H9 (cell line): Measurements from ENCODE around the gene SRPK2. TPM values are rescaled to one million over a fixed set of nuclear protein-coding genes. Genes with fewer than 3 reads are reported as not detected.

Source experiments
- DNase-seq: peaks from one replicate; pipeline ENCODE4 v3.0.0-alpha.2; 2017
- H2AFZ ChIP-seq: one replicate; pipeline ENCODE4 v1.6.1; 2013; ENCODE audit warnings: mild to moderate bottlenecking, low read length, control low read depth, moderate library complexity
- H2AK5ac ChIP-seq: 2 replicates; pipeline ENCODE4 v1.6.1; 2013; ENCODE audit warnings: low read length, control low read depth, mixed read lengths; ENCODE audit not compliant: insufficient read length
- H2BK120ac ChIP-seq: one replicate; pipeline ENCODE4 v1.6.1; 2013; ENCODE audit warnings: low read depth, mild to moderate bottlenecking, low read length, control low read depth, inconsistent platforms; ENCODE audit not compliant: poor library complexity, severe bottlenecking
- H2BK12ac ChIP-seq: 2 replicates; pipeline ENCODE4 v1.6.1; 2013; ENCODE audit warnings: low read length, control low read depth, mixed read lengths, low read depth; ENCODE audit not compliant: insufficient read length
- H2BK15ac ChIP-seq: 2 replicates; pipeline ENCODE4 v1.6.1; 2013; ENCODE audit warnings: low read depth, low read length, control low read depth
- H2BK20ac ChIP-seq: one replicate; pipeline ENCODE4 v1.6.1; 2013; ENCODE audit warnings: low read depth, mild to moderate bottlenecking, low read length, control low read depth, inconsistent platforms; ENCODE audit not compliant: poor library complexity, severe bottlenecking
- H2BK5ac ChIP-seq: 2 replicates; pipeline ENCODE4 v1.6.1; 2013; ENCODE audit warnings: low read length, control low read depth, mixed read lengths; ENCODE audit not compliant: insufficient read length
- H3K14ac ChIP-seq: 2 replicates; pipeline ENCODE4 v1.6.1; 2013; ENCODE audit warnings: low read length, control low read depth; ENCODE audit not compliant: insufficient read depth
- H3K18ac ChIP-seq: 2 replicates; pipeline ENCODE4 v1.6.1; 2013; ENCODE audit warnings: low read depth, mild to moderate bottlenecking, mixed read lengths, low read length, control low read depth; ENCODE audit not compliant: insufficient read length
- H3K23ac ChIP-seq: 2 replicates; pipeline ENCODE4 v1.6.1; 2013; ENCODE audit warnings: low read length, control low read depth, mixed read lengths, low read depth; ENCODE audit not compliant: insufficient read length
- H3K23me2 ChIP-seq: 2 replicates; pipeline ENCODE4 v1.6.1; 2013; ENCODE audit warnings: low read depth, mild to moderate bottlenecking, mixed read lengths, low read length, control low read depth; ENCODE audit not compliant: insufficient read length, poor library complexity, severe bottlenecking
- H3K27ac ChIP-seq: 2 replicates; pipeline ENCODE4 v1.5.1; 2013; ENCODE audit warnings: low read length, control low read depth, mixed read lengths, low read depth; ENCODE audit not compliant: insufficient read length
- H3K27me3 ChIP-seq: 2 replicates; pipeline ENCODE4 v1.6.1; 2013; ENCODE audit warnings: low read length, control low read depth, inconsistent platforms; ENCODE audit not compliant: insufficient read depth
- H3K4ac ChIP-seq: 2 replicates; pipeline ENCODE4 v1.6.1; 2013; ENCODE audit warnings: low read depth, mild to moderate bottlenecking, control low read depth, inconsistent platforms, low read length, moderate library complexity
- H3K4me1 ChIP-seq: 2 replicates; pipeline ENCODE4 v1.6.1; 2013; ENCODE audit warnings: low read length, control low read depth, inconsistent platforms; ENCODE audit not compliant: insufficient read depth
- H3K4me2 ChIP-seq: 2 replicates; pipeline ENCODE4 v1.6.1; 2013; ENCODE audit warnings: low read length, control low read depth, mixed read lengths; ENCODE audit not compliant: insufficient read length, insufficient read depth
- H3K56ac ChIP-seq: 2 replicates; pipeline ENCODE4 v1.6.1; 2013; ENCODE audit warnings: low read depth, mild to moderate bottlenecking, mixed read lengths, low read length, control low read depth; ENCODE audit not compliant: insufficient read length
- H3K79me1 ChIP-seq: 2 replicates; pipeline ENCODE4 v1.6.1; 2013; ENCODE audit warnings: low read depth, mild to moderate bottlenecking, moderate library complexity, low read length, control low read depth, inconsistent platforms; ENCODE audit not compliant: insufficient read depth, poor library complexity, severe bottlenecking
- H3K79me2 ChIP-seq: 2 replicates; pipeline ENCODE4 v1.6.1; 2013; ENCODE audit warnings: low read length, control low read depth, inconsistent platforms; ENCODE audit not compliant: insufficient read depth
- H3K9ac ChIP-seq: 2 replicates; pipeline ENCODE4 v1.6.1; 2013; ENCODE audit warnings: low read length, control low read depth, mixed read lengths; ENCODE audit not compliant: insufficient read length; ENCODE audit errors: extremely low read depth
- H3K9me3 ChIP-seq: one replicate; pipeline ENCODE4 v1.6.1; 2013; ENCODE audit warnings: low read depth, low read length, inconsistent platforms; ENCODE audit not compliant: control insufficient read depth
- H3T11ph ChIP-seq: one replicate; pipeline ENCODE4 v1.6.1; 2013; ENCODE audit warnings: mild to moderate bottlenecking, low read length, control low read depth, inconsistent platforms
- H4K20me1 ChIP-seq: one replicate; pipeline ENCODE4 v1.6.1; 2013; ENCODE audit not compliant: control insufficient read depth, insufficient read length, insufficient read depth
- H4K5ac ChIP-seq: 2 replicates; pipeline ENCODE4 v1.6.1; 2013; ENCODE audit warnings: low read depth, mild to moderate bottlenecking, mixed read lengths, low read length, control low read depth; ENCODE audit not compliant: insufficient read length
- H4K8ac ChIP-seq: replicated peaks from 2 replicates; pipeline ENCODE4 v1.6.1; 2013; ENCODE audit warnings: low read length, control low read depth, mixed read lengths, low read depth; ENCODE audit not compliant: insufficient read length
- H4K91ac ChIP-seq: 2 replicates; pipeline ENCODE4 v1.6.1; 2013; ENCODE audit warnings: low read depth, mild to moderate bottlenecking, moderate library complexity, mixed read lengths, low read length, control low read depth; ENCODE audit not compliant: insufficient read length
- H3K27ac Mint-ChIP-seq, 3 experiments: 2 replicates in 2 of 3; 3 replicates in 1 of 3; pipeline ENCODE4 v1.8.0; 2020 to 2021; ENCODE audit warnings: mixed read lengths in 3 of 3, mild to moderate bottlenecking in 1 of 3, moderate library complexity in 1 of 3
- H3K27me3 Mint-ChIP-seq: 2 replicates; pipeline ENCODE4 v1.8.0; 2021; ENCODE audit warnings: low read depth, mild to moderate bottlenecking, moderate library complexity, mixed read lengths
- H3K36me3 Mint-ChIP-seq, 3 experiments: 2 replicates in 2 of 3; 3 replicates in 1 of 3; pipeline ENCODE4 v1.8.0; 2020 to 2021; ENCODE audit warnings: low read depth in 3 of 3, mixed read lengths in 3 of 3; ENCODE audit not compliant: insufficient read depth in 1 of 3
- H3K4me1 Mint-ChIP-seq, 2 experiments: 2 replicates each; pipeline ENCODE4 v1.8.0; 2020; ENCODE audit warnings: mixed read lengths in 2 of 2
- H3K4me3 Mint-ChIP-seq, 2 experiments: 2 replicates in 1 of 2; 3 replicates in 1 of 2; pipeline ENCODE4 v1.8.0; 2020 to 2021; ENCODE audit warnings: mild to moderate bottlenecking in 2 of 2, mixed read lengths in 2 of 2, moderate library complexity in 1 of 2
- H3K9me3 Mint-ChIP-seq, 2 experiments: 2 replicates in 1 of 2; 3 replicates in 1 of 2; pipeline ENCODE4 v1.8.0; 2020; ENCODE audit warnings: mild to moderate bottlenecking in 2 of 2, mixed read lengths in 2 of 2, moderate library complexity in 1 of 2
- WGBS: extraction: QIAGEN DNeasy Blood & Tissue Kit; methylation state at CpG from one replicate; pipeline ENCODE4 v1.1.7; 2013; ENCODE audit warnings: missing lambda C conversion rate, low lambda C conversion rate, mixed read lengths; ENCODE audit not compliant: insufficient read length; ENCODE audit errors: extremely low coverage; 5-methylcytosine and 5-hydroxymethylcytosine counted together
- total RNA-seq: library from RNA; stranded (reverse); gene quantifications from 2 replicates; pipeline ENCODE4 v1.2.1, GENCODE V29; 2021
- TF ChIP-seq, protein P1 (sequence below): fragments of 200-600 bp; sonication (generic); conservative IDR thresholded peaks from 3 replicates; pipeline ENCODE4 v1.8.0; 2021; ENCODE audit warnings: antibody characterized with exemption, mild to moderate bottlenecking

SRPK2 gene
- total RNA-seq, 1 experiment from 2014 or later: 41.1 TPM

- Histone ChIP-seq H4K91ac (no peak overlapping the region), H3K18ac (no peak overlapping the region), H3K79me2 (no peaks in the 10 kb centered on the region), H2BK20ac (no peak overlapping the region), H2AK5ac (no peak overlapping the region), H2BK12ac (no peak overlapping the region), H3K23ac (no peak overlapping the region), H4K20me1 (no peaks in the 10 kb centered on the region), H2BK15ac (no peak overlapping the region), H3K4me1 (no peaks in the 10 kb centered on the region), H3K56ac (no peak overlapping the region), H3K27ac (no peak overlapping the region), H3K9me3 (no peaks in the 10 kb centered on the region), H4K8ac (no peak overlapping the region), H3K4ac (no peak overlapping the region), H3T11ph (no peak overlapping the region), H3K27me3 (no peaks in the 10 kb centered on the region), H3K9ac (no peak overlapping the region), H2BK120ac (no peak overlapping the region), H3K23me2 (no peaks in the 10 kb centered on the region), H3K4me2 (no peak overlapping the region), H2BK5ac (no peak overlapping the region), H4K5ac (no peak overlapping the region), H2AFZ (no peak overlapping the region), H3K79me1 (no peaks in the 10 kb centered on the region), H3K14ac (no peak overlapping the region)
- WGBS: no CpG with 5 or more reads among the region's 4 CpGs
- Mint-ChIP-seq H3K9me3 (no peaks in the 10 kb centered on the region), H3K4me3 (no peak overlapping the region), H3K27me3 (no peaks in the 10 kb centered on the region; the same call in 1 of the 2 replicates), H3K4me1 (peaks cover 14 to 20% of the 10 kb centered on the region in 2 experiments; a peak in 3 of 4 replicates), H3K27ac (0 out of 7 replicates have a peak overlapping the region, but pooled peaks have one; percentile 8 to 19 (median 8)), H3K36me3 (peaks cover 4 to 26% (median 15%) of the 10 kb centered on the region in 3 experiments; a peak in 6 of 7 replicates)
- DNase-seq: no peak
- TF ChIP-seq, protein P1, sequence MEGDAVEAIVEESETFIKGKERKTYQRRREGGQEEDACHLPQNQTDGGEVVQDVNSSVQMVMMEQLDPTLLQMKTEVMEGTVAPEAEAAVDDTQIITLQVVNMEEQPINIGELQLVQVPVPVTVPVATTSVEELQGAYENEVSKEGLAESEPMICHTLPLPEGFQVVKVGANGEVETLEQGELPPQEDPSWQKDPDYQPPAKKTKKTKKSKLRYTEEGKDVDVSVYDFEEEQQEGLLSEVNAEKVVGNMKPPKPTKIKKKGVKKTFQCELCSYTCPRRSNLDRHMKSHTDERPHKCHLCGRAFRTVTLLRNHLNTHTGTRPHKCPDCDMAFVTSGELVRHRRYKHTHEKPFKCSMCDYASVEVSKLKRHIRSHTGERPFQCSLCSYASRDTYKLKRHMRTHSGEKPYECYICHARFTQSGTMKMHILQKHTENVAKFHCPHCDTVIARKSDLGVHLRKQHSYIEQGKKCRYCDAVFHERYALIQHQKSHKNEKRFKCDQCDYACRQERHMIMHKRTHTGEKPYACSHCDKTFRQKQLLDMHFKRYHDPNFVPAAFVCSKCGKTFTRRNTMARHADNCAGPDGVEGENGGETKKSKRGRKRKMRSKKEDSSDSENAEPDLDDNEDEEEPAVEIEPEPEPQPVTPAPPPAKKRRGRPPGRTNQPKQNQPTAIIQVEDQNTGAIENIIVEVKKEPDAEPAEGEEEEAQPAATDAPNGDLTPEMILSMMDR: no peak
Measured at GRCh38 chr7:105126436-105126975, 262.2 kb downstream of the SRPK2 start.
